ENCODE data around the gene TP53BP2.

DNA sequence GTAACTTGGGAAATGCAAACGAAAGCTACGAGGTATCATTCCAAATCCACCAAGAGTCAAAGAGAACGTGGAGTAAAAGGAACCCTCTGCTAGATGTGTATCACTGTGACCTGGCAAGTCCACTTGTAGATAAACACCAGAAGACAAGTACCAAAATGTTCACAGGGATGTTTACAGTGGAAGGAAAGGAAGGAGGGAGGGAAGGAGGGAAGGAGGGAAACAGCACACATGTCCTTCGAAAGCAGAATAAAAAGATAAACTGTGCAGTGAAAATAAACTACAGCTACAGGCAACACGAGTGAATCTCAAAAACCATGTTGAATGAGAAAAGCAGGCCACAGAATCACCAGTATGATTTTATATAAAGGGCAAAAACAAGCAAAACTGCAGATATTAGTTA lies 59.9 kb downstream of the TP53BP2 start:
- TF ChIP-seq, protein P1, sequence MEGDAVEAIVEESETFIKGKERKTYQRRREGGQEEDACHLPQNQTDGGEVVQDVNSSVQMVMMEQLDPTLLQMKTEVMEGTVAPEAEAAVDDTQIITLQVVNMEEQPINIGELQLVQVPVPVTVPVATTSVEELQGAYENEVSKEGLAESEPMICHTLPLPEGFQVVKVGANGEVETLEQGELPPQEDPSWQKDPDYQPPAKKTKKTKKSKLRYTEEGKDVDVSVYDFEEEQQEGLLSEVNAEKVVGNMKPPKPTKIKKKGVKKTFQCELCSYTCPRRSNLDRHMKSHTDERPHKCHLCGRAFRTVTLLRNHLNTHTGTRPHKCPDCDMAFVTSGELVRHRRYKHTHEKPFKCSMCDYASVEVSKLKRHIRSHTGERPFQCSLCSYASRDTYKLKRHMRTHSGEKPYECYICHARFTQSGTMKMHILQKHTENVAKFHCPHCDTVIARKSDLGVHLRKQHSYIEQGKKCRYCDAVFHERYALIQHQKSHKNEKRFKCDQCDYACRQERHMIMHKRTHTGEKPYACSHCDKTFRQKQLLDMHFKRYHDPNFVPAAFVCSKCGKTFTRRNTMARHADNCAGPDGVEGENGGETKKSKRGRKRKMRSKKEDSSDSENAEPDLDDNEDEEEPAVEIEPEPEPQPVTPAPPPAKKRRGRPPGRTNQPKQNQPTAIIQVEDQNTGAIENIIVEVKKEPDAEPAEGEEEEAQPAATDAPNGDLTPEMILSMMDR (IDR thresholded peaks at IDR 0.05; ENCODE audit: low read depth, low read length) = no peak
- TF ChIP-seq EZH2phosphoT487 (IDR thresholded peaks at IDR 0.05; ENCODE audit: low read depth) = no peak

All from OCI-LY3 (cell line).